Trophoblast cell (in vitro differentiated cells and primary cell): ENCODE measurements around the gene ME1.

Experiments used
- DNase-seq, 2 donors: peaks; one replicate each; pipeline ENCODE4 v3.0.0-alpha.2; 2016
- H2AFZ ChIP-seq: 2 replicates; pipeline ENCODE4 v1.6.1; 2013; ENCODE audit warnings: low read length, moderate library complexity, mild to moderate bottlenecking; ENCODE audit not compliant: insufficient read depth, poor library complexity
- H2AK5ac ChIP-seq: 2 replicates; pipeline ENCODE4 v1.6.1; 2013; ENCODE audit warnings: mild to moderate bottlenecking, low read length
- H2BK120ac ChIP-seq: 2 replicates; pipeline ENCODE4 v1.6.1; 2013; ENCODE audit warnings: low read length, mild to moderate bottlenecking, moderate library complexity; ENCODE audit not compliant: insufficient read depth, poor library complexity
- H2BK12ac ChIP-seq: 2 replicates; pipeline ENCODE4 v1.6.1; 2013; ENCODE audit warnings: mild to moderate bottlenecking, low read length, moderate library complexity
- H2BK5ac ChIP-seq: 2 replicates; pipeline ENCODE4 v1.6.1; 2013; ENCODE audit warnings: low read length, low read depth, moderate library complexity, mild to moderate bottlenecking; ENCODE audit not compliant: poor library complexity
- H3K14ac ChIP-seq: 2 replicates; pipeline ENCODE4 v1.6.1; 2013; ENCODE audit warnings: mild to moderate bottlenecking, low read length
- H3K18ac ChIP-seq: 2 replicates; pipeline ENCODE4 v1.6.1; 2013; ENCODE audit warnings: mild to moderate bottlenecking, low read length
- H3K23ac ChIP-seq: 2 replicates; pipeline ENCODE4 v1.6.1; 2013; ENCODE audit warnings: low read length
- H3K27ac ChIP-seq: 2 replicates; pipeline ENCODE4 v1.5.1; 2013; ENCODE audit warnings: low read depth, mild to moderate bottlenecking, inconsistent platforms, low read length, moderate library complexity
- H3K27me3 ChIP-seq: 2 replicates; pipeline ENCODE4 v1.6.1; 2013; ENCODE audit warnings: inconsistent platforms, mild to moderate bottlenecking, low read length, moderate library complexity; ENCODE audit not compliant: insufficient read depth
- H3K36me3 ChIP-seq, 2 experiments: 1 replicate in 1 of 2; 2 replicates in 1 of 2; pipeline ENCODE4 v1.6.1; 2013; ENCODE audit warnings: low read length in 2 of 2, mild to moderate bottlenecking in 2 of 2, moderate library complexity in 1 of 2; ENCODE audit not compliant: insufficient read depth in 2 of 2, control insufficient read depth in 1 of 2
- H3K4ac ChIP-seq: 2 replicates; pipeline ENCODE4 v1.6.1; 2013; ENCODE audit warnings: low read depth, mild to moderate bottlenecking, low read length, moderate library complexity
- H3K4me1 ChIP-seq, 2 experiments: 1 replicate in 1 of 2; 2 replicates in 1 of 2; pipeline ENCODE4 v1.6.1; 2013; ENCODE audit warnings: low read length in 2 of 2, mild to moderate bottlenecking in 2 of 2, moderate library complexity in 1 of 2; ENCODE audit not compliant: insufficient read depth in 2 of 2, control insufficient read depth in 1 of 2
- H3K4me2 ChIP-seq: 2 replicates; pipeline ENCODE4 v1.6.1; 2013; ENCODE audit warnings: inconsistent platforms, mild to moderate bottlenecking, low read length, moderate library complexity
- H3K4me3 ChIP-seq: 2 replicates; pipeline ENCODE4 v1.5.1; 2013; ENCODE audit warnings: mild to moderate bottlenecking, low read depth, low read length, inconsistent platforms
- H3K79me1 ChIP-seq: one replicate; pipeline ENCODE4 v1.6.1; 2013; ENCODE audit warnings: low read length
- H3K79me2 ChIP-seq: 2 replicates; pipeline ENCODE4 v1.6.1; 2013; ENCODE audit warnings: low read length, mild to moderate bottlenecking; ENCODE audit not compliant: control insufficient read depth, insufficient read depth, poor library complexity
- H3K9ac ChIP-seq: 2 replicates; pipeline ENCODE4 v1.6.1; 2013; ENCODE audit warnings: mild to moderate bottlenecking, low read length
- H3K9me3 ChIP-seq: 2 replicates; pipeline ENCODE4 v1.6.1; 2013; ENCODE audit warnings: low read depth, mild to moderate bottlenecking, control low read depth, inconsistent platforms, low read length; ENCODE audit not compliant: insufficient read depth
- H4K12ac ChIP-seq: 2 replicates; pipeline ENCODE4 v1.6.1; 2013; ENCODE audit warnings: low read depth, mild to moderate bottlenecking, low read length, moderate library complexity
- H4K8ac ChIP-seq: 2 replicates; pipeline ENCODE4 v1.6.1; 2013; ENCODE audit warnings: low read depth, mild to moderate bottlenecking, low read length, moderate library complexity
- H4K91ac ChIP-seq: one replicate; pipeline ENCODE4 v1.6.1; 2013; ENCODE audit warnings: low read depth, mild to moderate bottlenecking, low read length, moderate library complexity
- WGBS: extraction: QIAGEN DNeasy Blood & Tissue Kit; methylation state at CpG from one replicate; pipeline ENCODE4 v1.1.7; 2013; ENCODE audit warnings: missing lambda C conversion rate; ENCODE audit not compliant: insufficient read length, insufficient coverage; ENCODE audit errors: extremely low coverage; 5-methylcytosine and 5-hydroxymethylcytosine counted together

The ME1 gene

GRCh38 chr6:83180426-83180950, 250.4 kb downstream of the ME1 start:
- no peaks in the 10 kb centered on the region for H3K79me1 ChIP-seq
- H2BK12ac ChIP-seq: no peak overlapping the region
- H4K8ac ChIP-seq: no peak overlapping the region
- no peaks in the 10 kb centered on the region for H3K4me1 ChIP-seq
- H2AFZ ChIP-seq: no peak overlapping the region
- H2BK5ac ChIP-seq: no peak overlapping the region
- no peak overlapping the region for H3K18ac ChIP-seq
- H4K12ac ChIP-seq: no peak overlapping the region
- no peak overlapping the region for H3K14ac ChIP-seq
- H3K4me3 ChIP-seq: no peak overlapping the region
- H3K4ac ChIP-seq: no peak overlapping the region
- no peaks in the 10 kb centered on the region for H3K27me3 ChIP-seq
- DNase-seq: no peak
- H3K4me2 ChIP-seq: no peak overlapping the region
- H3K79me2 ChIP-seq: no peaks in the 10 kb centered on the region
- no peak overlapping the region for H4K91ac ChIP-seq
- H3K27ac ChIP-seq: no peak overlapping the region
- H3K9me3 ChIP-seq: no peaks in the 10 kb centered on the region
- H2BK120ac ChIP-seq: no peak overlapping the region
- peaks cover 5 to 26% of the 10 kb centered on the region in 2 experiments for H3K36me3 ChIP-seq
- no peak overlapping the region for H2AK5ac ChIP-seq
- H3K9ac ChIP-seq: no peak overlapping the region
- H3K23ac ChIP-seq: no peak overlapping the region

- Histone ChIP-seq H4K12ac (no peak overlapping the region), H3K4me2 (no peak overlapping the region), H3K14ac (no peak overlapping the region), H3K4me3 (no peak overlapping the region), H3K4ac (no peak overlapping the region), H3K36me3 (peaks cover 16 to 34% of the 10 kb centered on the region in 2 experiments), H4K8ac (no peak overlapping the region), H3K4me1 (no peaks in the 10 kb centered on the region), H3K79me1 (no peaks in the 10 kb centered on the region), H3K18ac (no peak overlapping the region), H2AK5ac (no peak overlapping the region), H2AFZ (no peak overlapping the region), H2BK5ac (no peak overlapping the region), H3K27me3 (no peaks in the 10 kb centered on the region), H4K91ac (no peak overlapping the region), H3K23ac (no peak overlapping the region), H3K27ac (no peak overlapping the region), H3K9ac (no peak overlapping the region), H2BK120ac (no peak overlapping the region), H3K79me2 (no peaks in the 10 kb centered on the region), H2BK12ac (no peak overlapping the region), H3K9me3 (no peaks in the 10 kb centered on the region)
- WGBS: no CpG with 5 or more reads among the region's 4 CpGs
- no peak for DNase-seq
Observed at GRCh38 chr6:83176246-83176645, 254.6 kb downstream of the ME1 start.

GRCh38 chr6:83169511-83169910, 261.3 kb downstream of the ME1 start:
- Histone ChIP-seq H3K9me3 (no peaks in the 10 kb centered on the region), H3K9ac (no peak overlapping the region), H3K23ac (no peak overlapping the region), H3K79me2 (no peaks in the 10 kb centered on the region), H2AFZ (no peak overlapping the region), H3K79me1 (no peaks in the 10 kb centered on the region), H3K4me3 (no peak overlapping the region), H3K27me3 (no peaks in the 10 kb centered on the region), H3K36me3 (peaks cover 25 to 49% of the 10 kb centered on the region in 2 experiments), H2AK5ac (no peak overlapping the region), H2BK120ac (no peak overlapping the region), H2BK5ac (no peak overlapping the region), H3K4ac (no peak overlapping the region), H4K8ac (no peak overlapping the region), H3K4me1 (no peaks in the 10 kb centered on the region), H3K14ac (no peak overlapping the region), H4K91ac (no peak overlapping the region), H2BK12ac (no peak overlapping the region), H3K27ac (no peak overlapping the region), H4K12ac (no peak overlapping the region), H3K4me2 (no peak overlapping the region), H3K18ac (no peak overlapping the region)
- DNase-seq: no peak
- WGBS: no CpG with 5 or more reads among the region's 1 CpG

- no peak overlapping the region for H3K18ac ChIP-seq
- no peak overlapping the region for H2BK12ac ChIP-seq
- H2BK120ac ChIP-seq: no peak overlapping the region
- H4K12ac ChIP-seq: no peak overlapping the region
- no peak overlapping the region for H2AFZ ChIP-seq
- no peak overlapping the region for H2AK5ac ChIP-seq
- H3K4me1 ChIP-seq: no peaks in the 10 kb centered on the region
- H3K4me2 ChIP-seq: no peak overlapping the region
- H3K27me3 ChIP-seq: no peaks in the 10 kb centered on the region
- H3K4ac ChIP-seq: no peak overlapping the region
- H3K9ac ChIP-seq: no peak overlapping the region
- no peak overlapping the region for H3K14ac ChIP-seq
- H3K27ac ChIP-seq: no peak overlapping the region
- H3K79me1 ChIP-seq: no peaks in the 10 kb centered on the region
- H3K79me2 ChIP-seq: no peaks in the 10 kb centered on the region
- no peak overlapping the region for H4K8ac ChIP-seq
- no peaks in the 10 kb centered on the region for H3K9me3 ChIP-seq
- no peak for DNase-seq
- no peak overlapping the region for H3K4me3 ChIP-seq
- H3K23ac ChIP-seq: no peak overlapping the region
- no peak overlapping the region for H4K91ac ChIP-seq
- peaks cover 25 to 49% of the 10 kb centered on the region in 2 experiments for H3K36me3 ChIP-seq
- H2BK5ac ChIP-seq: no peak overlapping the region
Observed at GRCh38 chr6:83169106-83169505, 261.7 kb downstream of the ME1 start.
